GM03348 (cell line): ENCODE measurements around the gene DFFB.

ENCODE experiments used
- DNase-seq: peaks from one replicate; pipeline ENCODE4 v3.0.0; 2012; ENCODE audit warnings: low spot score

The DFFB gene

GRCh38 chr1:3872546-3872945 is 15.3 kb downstream of the DFFB start:
- DNase-seq, result no peak

GRCh38 chr1:3874736-3875135 is 17.5 kb downstream of the DFFB start:
- DNase-seq, result no peak

GRCh38 chr1:3876716-3877115 is 19.4 kb downstream of the DFFB start:
- DNase-seq, result no peak

GRCh38 chr1:3879099-3879498 is 21.8 kb downstream of the DFFB start:
- DNase-seq, result no peak

GRCh38 chr1:3879787-3880428 is 22.6 kb downstream of the DFFB start:
- DNase-seq, result no peak

- no peak for DNase-seq
Observed at GRCh38 chr1:3880429-3881192, 23.3 kb downstream of the DFFB start.

- DNase-seq, result no peak
Observed at GRCh38 chr1:3881193-3881480, 23.9 kb downstream of the DFFB start.

GRCh38 chr1:3883194-3883925 is 26.1 kb downstream of the DFFB start:
- no peak for DNase-seq

- DNase-seq, result no peak
Observed at GRCh38 chr1:3884966-3885365, 27.7 kb downstream of the DFFB start.

- DNase-seq, result no peak
Observed at GRCh38 chr1:3885611-3886010, 28.3 kb downstream of the DFFB start.

- no peak for DNase-seq
Observed at GRCh38 chr1:3886106-3886670, 28.9 kb downstream of the DFFB start.

- DNase-seq, result no peak
Observed at GRCh38 chr1:3886691-3887090, 29.4 kb downstream of the DFFB start.

- no peak for DNase-seq
Observed at GRCh38 chr1:3888301-3888700, 31.0 kb downstream of the DFFB start.

GRCh38 chr1:3889936-3890335 is 32.7 kb downstream of the DFFB start:
- no peak for DNase-seq

GRCh38 chr1:3890389-3891328 is 33.4 kb downstream of the DFFB start:
- DNase-seq, result no peak

- DNase-seq, result no peak
Observed at GRCh38 chr1:3891329-3891865, 34.1 kb downstream of the DFFB start.

- no peak for DNase-seq
Observed at GRCh38 chr1:3892748-3893147, 35.5 kb downstream of the DFFB start.

- no peak for DNase-seq
Observed at GRCh38 chr1:3893190-3893589, 35.9 kb downstream of the DFFB start.

- no peak for DNase-seq
Observed at GRCh38 chr1:3894626-3895278, 37.5 kb downstream of the DFFB start.

GRCh38 chr1:3895279-3895950 is 38.1 kb downstream of the DFFB start:
- DNase-seq, result no peak

- no peak for DNase-seq
Observed at GRCh38 chr1:3895951-3896325, 38.7 kb downstream of the DFFB start.
